Uterus (tissue), 4 donors: Measurements from ENCODE around the gene APLP1. TPM values are rescaled to one million over a fixed set of nuclear protein-coding genes. Genes with fewer than 3 reads are reported as not detected.
A peak's percentile ranks its signal among the peaks of the same experiment; 100 is the strongest.

Source experiments
- DNase-seq, 2 donors: peaks; one replicate each; pipeline ENCODE4 v3.0.0-alpha.2; 2019 to 2020
- H3K27ac ChIP-seq, 2 donors: fragments of 200-600 bp; sonication (generic); 1 replicate in 1 of 2; 2 replicates in 1 of 2; pipeline ENCODE4 v1.5.1; 2016 to 2018
- H3K27me3 ChIP-seq, 2 donors: fragments of 200-600 bp; sonication (generic); one replicate each; pipeline ENCODE4 v1.5.1; 2018 to 2019; ENCODE audit warnings: control low read depth in 1 of 2
- H3K36me3 ChIP-seq, 2 donors: fragments of 200-600 bp; sonication (generic); one replicate each; pipeline ENCODE4 v1.5.1; 2019; ENCODE audit warnings: control low read depth in 1 of 2
- H3K4me1 ChIP-seq, 2 donors: fragments of 200-600 bp; sonication (generic); one replicate each; pipeline ENCODE4 v1.5.1; 2018 to 2019; ENCODE audit warnings: control low read depth in 1 of 2
- H3K4me3 ChIP-seq, 2 donors: fragments of 200-600 bp; sonication (generic); 1 replicate in 1 of 2; 2 replicates in 1 of 2; pipeline ENCODE4 v1.5.1; 2018 to 2019; ENCODE audit warnings: mild to moderate bottlenecking in 1 of 2
- H3K9me3 ChIP-seq, 2 donors: fragments of 200-600 bp; sonication (generic); one replicate each; pipeline ENCODE4 v1.5.1; 2019; ENCODE audit warnings: control low read depth in 1 of 2
- POLR2A ChIP-seq, 2 donors: fragments of 450-650 bp; IDR thresholded peaks; one replicate each; pipeline ENCODE4 v1.6.1; 2016; ENCODE audit warnings: antibody characterized with exemption in 2 of 2, mild to moderate bottlenecking in 1 of 2, moderate library complexity in 1 of 2
- intact Hi-C: fragments of 100-400 bp; cut with DNase I; formaldehyde crosslinking; loops from one replicate; pipeline ENCODE4 v1.15.1; 2023; ENCODE audit warnings: low total_unique reads
- total RNA-seq, 4 donors: library from RNA; depleted of rRNA in 3 of 4; stranded (reverse); fragments of >200 nt in 3 of 4; gene quantifications; one replicate each; pipeline versions ENCODE4 v1.1.0 to v1.2.4, GENCODE V29; 2014 to 2023
- TF ChIP-seq, protein P1 (sequence below), 4 experiments: fragments of 200-600 bp in 2 of 4; fragments of 450-650 bp in 2 of 4; sonication (generic) in 2 of 4; IDR thresholded peaks; one replicate each; pipeline ENCODE4 v1.5.1; 2016 to 2019; ENCODE audit warnings: antibody characterized with exemption in 4 of 4, mild to moderate bottlenecking in 2 of 4, moderate library complexity in 1 of 4
- donor health status: DM: yes; HTN: yes; CAD: no.

Gene APLP1
- total RNA-seq, 4 donors from 2014 or later = 6.1 to 16.2 TPM; not detected in 2

DNA sequence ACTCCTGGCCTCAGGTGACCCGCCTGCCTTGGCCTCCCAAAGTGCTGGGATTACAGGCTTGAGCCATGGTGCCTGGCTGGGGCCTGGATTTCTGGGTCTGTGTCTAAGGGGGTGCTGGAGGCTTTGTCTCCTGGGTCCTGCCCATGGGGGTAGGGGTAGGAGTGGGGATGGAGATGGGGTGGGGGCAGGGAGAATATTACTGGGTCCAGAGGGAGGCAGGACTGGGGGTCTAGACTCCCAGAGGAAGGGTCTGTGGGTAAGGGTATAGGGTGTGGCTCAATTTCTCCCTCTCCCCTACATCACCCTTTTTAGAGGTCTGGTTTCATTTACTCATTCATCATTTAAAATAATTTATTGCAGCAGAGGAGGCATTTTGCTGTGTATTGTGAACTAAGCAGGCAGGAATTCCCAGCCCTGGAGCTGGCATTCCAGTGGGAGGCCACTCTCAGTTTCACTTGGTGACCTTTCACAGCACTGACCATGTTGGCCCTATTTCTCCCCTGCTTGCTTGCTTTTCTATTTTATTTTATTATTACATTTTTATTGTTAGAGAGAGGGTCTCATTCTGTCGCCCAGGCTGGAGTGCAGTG, 32.8 kb downstream of the APLP1 start:
- no peaks in the 10 kb centered on the region for H3K9me3 ChIP-seq
- peak overlapping the region in 1 of 2 donors; percentile 81 for H3K4me3 ChIP-seq
- no peaks in the 10 kb centered on the region for H3K36me3 ChIP-seq
- H3K27me3 ChIP-seq = no peaks in the 10 kb centered on the region
- TF ChIP-seq POLR2A (IDR thresholded peaks at IDR 0.05) = no peak
- TF ChIP-seq, protein P1, sequence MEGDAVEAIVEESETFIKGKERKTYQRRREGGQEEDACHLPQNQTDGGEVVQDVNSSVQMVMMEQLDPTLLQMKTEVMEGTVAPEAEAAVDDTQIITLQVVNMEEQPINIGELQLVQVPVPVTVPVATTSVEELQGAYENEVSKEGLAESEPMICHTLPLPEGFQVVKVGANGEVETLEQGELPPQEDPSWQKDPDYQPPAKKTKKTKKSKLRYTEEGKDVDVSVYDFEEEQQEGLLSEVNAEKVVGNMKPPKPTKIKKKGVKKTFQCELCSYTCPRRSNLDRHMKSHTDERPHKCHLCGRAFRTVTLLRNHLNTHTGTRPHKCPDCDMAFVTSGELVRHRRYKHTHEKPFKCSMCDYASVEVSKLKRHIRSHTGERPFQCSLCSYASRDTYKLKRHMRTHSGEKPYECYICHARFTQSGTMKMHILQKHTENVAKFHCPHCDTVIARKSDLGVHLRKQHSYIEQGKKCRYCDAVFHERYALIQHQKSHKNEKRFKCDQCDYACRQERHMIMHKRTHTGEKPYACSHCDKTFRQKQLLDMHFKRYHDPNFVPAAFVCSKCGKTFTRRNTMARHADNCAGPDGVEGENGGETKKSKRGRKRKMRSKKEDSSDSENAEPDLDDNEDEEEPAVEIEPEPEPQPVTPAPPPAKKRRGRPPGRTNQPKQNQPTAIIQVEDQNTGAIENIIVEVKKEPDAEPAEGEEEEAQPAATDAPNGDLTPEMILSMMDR (IDR thresholded peaks at IDR 0.05) = no peak
- H3K4me1 ChIP-seq = peaks cover 0 to 17% of the 10 kb centered on the region in 2 donors
- peak overlapping the region; percentile 87 to 89 for H3K27ac ChIP-seq
- DNase-seq = no peak
- intact Hi-C loops = no loop called here

DNA sequence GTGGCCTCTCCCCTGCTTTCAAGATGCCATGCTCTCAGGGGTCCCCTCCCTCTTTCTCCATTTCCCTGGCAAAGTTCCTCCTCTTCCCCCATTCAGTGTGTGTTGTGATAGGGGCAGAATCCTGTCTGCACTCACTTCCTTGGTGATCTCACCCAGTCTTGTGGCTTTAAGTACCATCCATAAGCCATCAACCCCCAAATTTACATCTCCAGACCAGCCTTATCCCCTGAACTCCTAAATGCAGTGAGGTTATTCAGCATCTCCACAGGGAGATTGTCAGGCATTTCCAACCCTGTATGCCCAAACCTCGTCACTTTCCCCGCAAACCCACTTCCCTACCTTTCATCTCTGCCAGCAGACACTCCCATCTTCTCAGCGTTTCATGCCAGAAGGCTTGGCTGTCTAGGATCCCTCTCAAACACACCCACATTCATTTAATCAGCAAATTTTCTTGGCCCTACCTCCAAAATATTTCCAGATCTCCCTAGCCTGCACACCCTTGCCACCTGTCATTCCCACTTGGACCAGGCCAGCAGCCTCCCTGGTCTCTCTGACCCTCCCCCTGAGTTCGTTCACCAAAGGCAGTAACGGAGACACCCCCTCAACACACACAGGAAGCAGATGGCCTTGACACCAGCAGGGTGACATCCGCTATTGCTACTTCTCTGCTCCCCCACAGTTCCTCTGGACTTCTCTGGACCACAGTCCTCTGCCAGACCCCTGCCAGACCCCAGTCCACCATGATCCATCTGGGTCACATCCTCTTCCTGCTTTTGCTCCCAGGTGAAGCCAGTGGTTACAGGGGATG, 33.7 kb downstream of the APLP1 start, which contains the start of gene HCST:
HCST (plus strand) TSS at position 676 of the 808 bp plus-strand sequence; CDS start at position 741, 65 bp downstream.
- H3K4me3 ChIP-seq = no peak within 1 kb of the TSS
- DNase-seq = no peak
- H3K27me3 ChIP-seq = no peaks in the 10 kb centered on the region
- no peak for TF ChIP-seq POLR2A (IDR thresholded peaks at IDR 0.05)
- TF ChIP-seq, protein P1 (IDR thresholded peaks at IDR 0.05) = no peak
- no peaks in the 10 kb centered on the region for H3K36me3 ChIP-seq
- no peaks in the 10 kb centered on the region for H3K9me3 ChIP-seq
- intact Hi-C loops = no loop called here
- H3K27ac ChIP-seq = peak within 1 kb of the TSS; percentile 87 to 89
- H3K4me1 ChIP-seq = peaks cover 0 to 17% of the 10 kb centered on the region in 2 donors

DNA sequence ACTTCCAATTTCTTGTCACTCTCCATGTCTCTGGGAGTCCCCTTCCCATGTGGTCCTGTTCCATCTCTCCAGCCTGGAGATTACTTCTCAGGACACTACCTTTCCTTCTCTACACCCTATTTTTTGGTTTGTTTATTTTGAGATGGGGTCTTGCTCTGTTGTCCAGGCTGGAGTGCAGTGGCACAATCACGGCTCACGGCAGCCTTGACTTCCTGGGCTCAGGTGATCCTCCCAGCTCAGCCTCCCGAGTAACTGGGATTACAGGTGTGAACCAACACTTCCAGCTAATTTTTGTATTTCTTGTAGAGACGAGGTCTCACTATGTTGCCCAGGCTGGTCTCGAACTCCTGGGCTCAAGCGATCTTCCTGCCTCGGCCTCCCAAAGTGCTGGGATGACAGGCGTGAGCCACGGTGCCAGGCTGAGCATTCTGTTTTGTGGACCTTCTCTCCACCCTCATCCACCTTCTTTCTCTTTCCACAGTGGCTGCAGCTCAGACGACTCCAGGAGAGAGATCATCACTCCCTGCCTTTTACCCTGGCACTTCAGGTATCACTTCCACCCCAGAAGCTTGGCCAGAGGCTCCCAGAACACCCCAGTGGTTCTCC, 34.6 kb downstream of the APLP1 start:
- H3K4me3 ChIP-seq = no peak overlapping the region
- DNase-seq = no peak
- no peak for TF ChIP-seq POLR2A (IDR thresholded peaks at IDR 0.05)
- TF ChIP-seq, protein P1 (IDR thresholded peaks at IDR 0.05) = no peak
- intact Hi-C loops = no loop called here
- H3K4me1 ChIP-seq = peaks cover 0 to 12% of the 10 kb centered on the region in 2 donors
- no peaks in the 10 kb centered on the region for H3K9me3 ChIP-seq
- peak overlapping the region; percentile 21 to 45 for H3K27ac ChIP-seq
- H3K36me3 ChIP-seq = no peaks in the 10 kb centered on the region
- H3K27me3 ChIP-seq = no peaks in the 10 kb centered on the region

DNA sequence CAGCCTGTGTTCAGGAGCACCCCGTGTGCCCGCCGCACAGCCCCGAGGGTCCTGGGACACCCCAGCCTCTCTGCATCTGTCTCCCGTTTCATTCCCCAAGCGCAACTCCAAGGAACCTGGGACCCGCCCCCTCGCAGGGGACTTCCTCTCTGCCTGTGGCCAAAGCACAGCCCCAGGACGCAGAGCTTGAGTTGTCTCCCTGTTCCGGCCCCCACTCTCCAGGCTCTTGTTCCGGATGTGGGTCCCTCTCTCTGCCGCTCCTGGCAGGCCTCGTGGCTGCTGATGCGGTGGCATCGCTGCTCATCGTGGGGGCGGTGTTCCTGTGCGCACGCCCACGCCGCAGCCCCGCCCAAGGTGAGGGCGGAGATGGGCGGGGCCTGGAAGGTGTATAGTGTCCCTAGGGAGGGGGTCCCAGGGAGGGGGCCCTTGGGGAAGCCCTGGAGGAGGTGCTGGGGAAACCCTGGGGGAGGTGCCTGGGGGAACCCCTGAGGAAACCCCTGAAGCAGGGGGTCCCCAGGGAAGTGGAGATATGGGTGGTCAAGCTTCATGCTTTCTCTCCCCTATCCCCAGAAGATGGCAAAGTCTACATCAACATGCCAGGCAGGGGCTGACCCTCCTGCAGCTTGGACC, 35.3 kb downstream of the APLP1 start:
- Histone ChIP-seq H3K9me3 (no peaks in the 10 kb centered on the region), H3K27me3 (no peaks in the 10 kb centered on the region), H3K36me3 (no peaks in the 10 kb centered on the region), H3K4me1 (peaks cover 0 to 5% of the 10 kb centered on the region in 2 donors), H3K27ac (peak overlapping the region; percentile 21 to 45), H3K4me3 (no peak overlapping the region)
- DNase-seq = peak; percentile 40 to 56
- intact Hi-C loops = no loop called here
- peak in 1 of 2 donors; percentile 19 for TF ChIP-seq POLR2A (IDR thresholded peaks at IDR 0.05)
- TF ChIP-seq, protein P1 (IDR thresholded peaks at IDR 0.05) = no peak
